NCI-H2196 treated with DMSO at 0.1 percent for 48 hours (cell line): ENCODE measurements around the gene ERG28.
A peak's percentile ranks its signal among the peaks of the same experiment; 100 is the strongest.
"Not testable (repeated sequence)": the region's sequence is repeated elsewhere in the genome, so short reads cannot be mapped to it uniquely, and the experiment has no call there.

Experiments
- DNase-seq: peaks from one replicate; lab custom pipeline; 2025; ENCODE audit not compliant: unreplicated experiment; lab: John Stamatoyannopoulos, UW

ERG28 gene, protein sequence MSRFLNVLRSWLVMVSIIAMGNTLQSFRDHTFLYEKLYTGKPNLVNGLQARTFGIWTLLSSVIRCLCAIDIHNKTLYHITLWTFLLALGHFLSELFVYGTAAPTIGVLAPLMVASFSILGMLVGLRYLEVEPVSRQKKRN

DNA sequence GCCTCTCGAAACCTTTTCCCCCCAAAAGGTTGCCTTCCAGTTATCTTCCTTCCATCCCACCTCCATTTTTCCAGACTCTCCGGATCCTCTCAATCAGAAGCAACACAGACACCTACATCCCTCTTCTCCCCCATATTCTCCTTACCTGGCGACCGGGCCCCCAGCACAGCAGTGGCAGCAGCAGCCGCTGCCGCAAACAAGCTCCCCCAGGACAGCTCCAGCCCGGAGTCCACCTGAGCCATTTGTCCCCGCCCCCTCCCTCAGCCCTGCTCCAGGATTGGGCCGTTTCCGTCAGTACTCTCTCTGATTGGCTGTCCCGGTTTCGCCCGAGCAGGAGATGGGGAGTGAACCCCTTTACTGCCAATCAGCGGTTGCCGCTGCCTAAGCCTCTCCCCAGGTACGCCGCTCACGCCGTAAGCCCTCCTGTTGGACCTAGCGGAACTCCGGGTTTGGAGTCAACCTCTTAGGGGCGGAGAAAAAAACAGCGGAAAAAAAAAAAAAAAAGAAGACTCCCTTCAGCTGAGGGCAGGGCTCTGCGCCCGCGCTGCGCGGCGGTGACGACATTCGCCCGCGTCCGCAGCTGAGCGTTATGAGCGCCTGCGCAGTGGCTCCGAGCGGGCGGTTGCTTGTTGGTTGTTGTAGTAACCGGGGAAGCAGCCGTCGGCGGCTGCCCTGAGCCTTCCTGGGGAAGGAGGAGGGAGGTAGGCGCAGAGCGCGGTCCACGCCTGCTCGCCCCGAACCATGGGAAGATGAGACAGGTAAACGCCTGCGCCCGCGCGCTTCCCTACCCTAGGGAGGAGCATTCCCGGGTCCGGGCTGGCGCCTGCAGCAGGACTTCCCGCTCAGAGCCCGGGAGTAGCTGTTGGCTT is at the start of gene ERG28, which contains the start of gene TTLL5:
Gene ERG28, minus strand, starts transcription at position 247 of the 869 bp plus-strand sequence. CDS start 3,374 bp downstream, outside the sequence.
Gene TTLL5, plus strand, starts transcription at position 617 of the 869 bp plus-strand sequence. CDS start 1,904 bp downstream, outside the sequence.
- DNase-seq = peak; percentile 100

GRCh38 chr14:75709207-75709812 is 48.6 kb upstream of the ERG28 start:
- DNase-seq = peak; percentile 81

GRCh38 chr14:75705014-75705413 is 44.3 kb upstream of the ERG28 start:
- no peak for DNase-seq

- DNase-seq = no peak
Measured at GRCh38 chr14:75703467-75703866, 42.8 kb upstream of the ERG28 start.

DNA sequence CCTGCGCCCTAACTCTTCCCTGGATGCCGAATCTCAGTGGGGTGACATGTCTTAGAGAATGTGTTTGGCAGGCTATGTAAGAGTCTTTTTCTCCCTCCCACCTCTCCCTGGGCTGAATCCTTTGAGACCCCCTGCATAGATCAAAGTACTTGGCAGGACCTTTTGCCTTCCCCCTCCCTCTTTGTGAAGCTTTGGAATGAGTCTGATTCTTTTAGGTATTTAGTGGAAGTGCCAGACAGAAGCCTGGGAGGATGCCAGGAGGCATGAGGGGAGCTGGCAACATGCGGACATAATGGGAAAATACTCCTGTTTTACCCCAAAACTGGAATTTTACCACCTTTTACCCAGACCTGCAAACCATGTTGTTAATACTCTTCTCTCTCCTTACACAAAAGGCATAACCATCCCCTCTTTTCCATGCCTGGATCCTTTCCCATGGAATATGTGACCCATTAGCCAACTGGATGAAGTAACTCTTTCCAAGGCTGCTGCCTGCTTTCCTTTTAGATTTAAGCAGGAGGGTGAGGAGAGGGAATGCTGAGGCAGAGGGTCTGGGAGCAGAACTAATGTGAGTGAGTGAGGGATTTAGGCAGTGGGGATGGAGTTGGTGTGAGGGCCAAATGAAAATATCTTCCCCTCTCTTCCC is 42.1 kb upstream of the ERG28 start:
- DNase-seq = no peak

GRCh38 chr14:75702122-75702521 is 41.4 kb upstream of the ERG28 start:
- DNase-seq = no peak

DNA sequence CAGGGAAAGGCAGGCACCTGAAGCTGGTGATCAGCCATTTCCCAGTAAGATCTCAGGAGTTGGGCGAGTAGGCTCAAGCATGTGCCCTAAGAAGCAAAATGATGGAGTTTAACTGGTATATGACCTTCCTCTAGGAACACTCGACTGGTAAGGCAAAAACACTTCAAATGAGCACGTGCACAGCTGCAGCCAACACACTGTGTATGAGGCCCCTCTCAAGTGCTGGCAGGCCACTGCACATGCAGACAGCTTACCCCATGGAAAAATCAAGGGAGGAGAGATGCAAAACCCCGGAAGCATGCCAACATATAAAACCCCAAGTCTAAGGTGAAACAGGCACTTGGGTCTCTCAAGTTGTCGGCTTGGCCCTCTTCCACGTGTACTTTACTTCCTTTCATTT is 39.6 kb upstream of the ERG28 start:
- no peak for DNase-seq

- no peak for DNase-seq
Measured at GRCh38 chr14:75699331-75699730, 38.7 kb upstream of the ERG28 start.

GRCh38 chr14:75697918-75698317 is 37.2 kb upstream of the ERG28 start:
- DNase-seq = no peak

GRCh38 chr14:75697386-75697785 is 36.7 kb upstream of the ERG28 start:
- no peak for DNase-seq

DNA sequence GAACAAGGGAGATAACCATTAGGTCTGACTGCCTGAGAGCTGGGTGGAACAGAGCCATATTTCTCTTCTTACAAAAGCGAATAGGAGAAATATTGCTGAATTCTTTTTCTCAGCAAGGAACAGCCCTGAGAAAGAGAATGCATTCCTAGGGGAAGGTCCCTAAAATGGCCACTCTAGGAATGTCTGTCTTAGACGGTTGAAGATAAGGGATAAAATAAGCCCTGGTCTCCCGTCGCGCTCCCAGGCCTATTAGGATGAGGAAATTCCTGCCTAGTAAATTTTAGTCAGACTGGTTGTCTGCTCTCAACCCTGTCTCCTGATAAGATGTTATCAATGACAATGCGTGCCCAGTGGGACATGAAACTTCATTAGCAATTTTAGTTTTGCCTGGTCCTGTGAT is 34.3 kb upstream of the ERG28 start:
- DNase-seq = not testable (repeated sequence)

DNA sequence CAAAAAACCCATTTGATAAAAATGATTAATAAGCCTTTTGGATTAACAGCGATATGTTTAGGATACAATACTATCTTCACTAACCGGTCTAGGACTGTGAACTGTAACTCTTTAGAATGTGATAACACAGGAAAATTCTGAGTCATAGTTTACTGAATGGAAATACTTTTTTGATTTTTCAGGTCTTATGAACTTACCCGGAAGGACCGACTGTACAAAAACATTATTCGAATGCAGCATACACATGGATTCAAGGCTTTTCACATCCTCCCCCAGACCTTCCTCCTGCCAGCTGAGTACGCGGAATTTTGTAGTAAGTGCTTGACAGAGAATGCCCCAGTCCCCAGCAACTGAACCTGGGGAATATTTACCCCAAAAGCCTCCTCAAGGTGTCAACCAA is 29.3 kb upstream of the ERG28 start:
- no peak for DNase-seq

DNA sequence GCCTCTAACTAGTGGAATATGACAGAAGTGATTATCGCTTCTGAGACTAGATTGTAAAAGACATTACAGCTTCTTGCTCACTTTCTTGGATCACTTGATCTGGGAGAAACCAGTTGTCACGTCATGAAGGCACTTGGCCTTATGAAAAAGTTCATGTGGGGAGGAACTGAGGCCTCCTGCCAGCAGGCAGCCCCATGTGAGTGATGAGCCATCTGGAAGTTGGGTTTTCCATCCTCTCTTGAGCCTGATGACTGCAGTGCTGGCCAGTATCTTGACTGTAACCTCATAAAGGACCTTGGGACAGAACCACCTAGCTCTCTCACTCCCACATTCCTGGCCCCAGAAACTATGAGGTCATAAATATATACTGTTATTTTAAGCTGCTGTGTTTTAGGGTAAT is 28.3 kb upstream of the ERG28 start:
- DNase-seq = no peak

GRCh38 chr14:75685910-75686309 is 25.2 kb upstream of the ERG28 start:
- no peak for DNase-seq

DNA sequence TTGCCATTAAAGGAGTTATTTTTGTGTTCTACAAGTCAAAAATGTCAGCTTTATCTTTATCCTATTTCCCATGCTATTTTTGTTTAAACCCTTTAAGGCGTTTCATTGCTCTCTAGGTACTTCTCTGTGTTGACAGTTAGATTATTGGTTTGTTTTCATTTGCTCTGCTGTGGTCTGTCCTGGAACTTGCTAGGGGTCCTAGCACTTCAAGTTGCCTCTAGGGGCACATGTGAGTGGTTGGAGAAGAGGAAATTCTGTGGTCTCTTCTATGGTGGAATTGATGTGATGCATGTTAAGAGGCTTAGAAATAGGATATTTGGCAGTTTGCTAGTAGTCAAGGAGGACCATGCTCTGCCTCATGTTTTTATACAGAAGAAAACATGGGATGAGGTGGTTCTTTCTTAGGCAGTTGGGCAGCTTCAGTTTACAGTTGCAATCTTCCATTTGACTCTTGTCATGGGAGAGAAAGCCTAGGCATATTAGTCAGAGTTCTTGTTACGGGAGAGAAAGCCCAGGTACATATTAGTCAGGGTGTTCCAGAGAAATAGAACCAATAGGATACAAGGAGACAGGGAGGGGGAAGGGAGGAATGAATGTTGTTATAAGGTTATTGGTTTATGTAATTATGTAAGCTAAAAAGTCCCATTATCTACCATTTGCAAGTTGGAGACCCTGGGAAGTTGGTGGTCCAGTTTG is 14.7 kb upstream of the ERG28 start:
- no peak for DNase-seq

GRCh38 chr14:75673345-75674035 is 12.8 kb upstream of the ERG28 start:
- no peak for DNase-seq

DNA sequence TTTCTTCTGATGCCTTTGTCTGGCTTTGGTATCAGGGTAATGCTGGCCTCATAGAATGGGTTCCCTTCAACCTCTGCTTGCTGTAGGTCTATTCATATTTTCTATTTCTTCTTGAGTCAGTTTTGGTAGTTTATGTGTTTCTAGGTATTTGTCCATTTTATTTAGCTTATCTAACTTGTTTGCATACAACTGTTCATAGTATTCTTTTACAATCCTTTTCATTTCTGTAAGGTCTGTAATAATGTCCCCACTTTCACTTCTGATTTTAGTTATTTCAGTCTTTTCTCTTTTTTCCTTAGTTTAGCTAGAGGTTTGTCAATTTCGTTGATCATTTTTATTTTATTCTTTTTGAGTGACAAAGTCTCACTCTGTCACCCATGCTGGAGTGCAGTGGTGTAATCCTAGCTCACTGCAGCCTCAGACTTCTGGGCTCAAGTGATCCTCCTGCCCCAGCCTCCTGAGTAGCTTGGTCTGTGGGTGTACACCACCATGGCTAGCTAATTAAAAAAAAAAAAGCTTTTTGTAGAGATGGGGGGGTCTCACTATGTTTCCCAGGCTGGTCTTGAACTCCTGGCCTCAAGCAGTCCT is 12.0 kb upstream of the ERG28 start:
- no peak for DNase-seq

GRCh38 chr14:75667099-75667765 is 6.6 kb upstream of the ERG28 start:
- no peak for DNase-seq

DNA sequence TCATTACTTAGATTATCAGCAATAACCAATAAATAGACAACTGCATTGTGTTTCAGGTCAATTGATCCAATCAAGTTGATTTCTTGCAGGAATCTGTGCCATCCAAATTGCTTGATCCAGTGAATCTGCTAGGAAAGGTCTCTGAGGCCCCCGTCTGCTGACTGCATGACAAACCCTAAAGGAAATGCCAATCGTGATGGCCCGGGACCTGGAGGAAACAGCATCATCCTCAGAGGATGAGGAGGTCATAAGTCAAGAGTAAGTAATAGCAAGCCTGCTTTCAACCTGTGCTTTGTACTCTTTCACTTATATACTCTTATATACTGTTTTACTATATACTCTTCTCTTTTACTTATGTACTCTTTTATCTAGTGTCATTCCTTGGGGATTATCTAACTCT is 2.3 kb upstream of the ERG28 start:
- no peak for DNase-seq

- DNase-seq = no peak
Measured at GRCh38 chr14:75661499-75661814, 781 bp upstream of the ERG28 start.
